CD4-positive, alpha-beta T cell (primary cell): Measurements from ENCODE around the gene CDH24. TPM values are rescaled to one million over a fixed set of nuclear protein-coding genes. Genes with fewer than 3 reads are reported as not detected.
A peak's percentile ranks its signal among the peaks of the same experiment; 100 is the strongest.

Experiments used
- ATAC-seq: fragments of 200-7000 bp; cut with Tn5 transposase; one replicate; pipeline ENCODE4 v1.10.0; 2022; ENCODE audit warnings: mild to moderate bottlenecking; ENCODE audit not compliant: poor library complexity
- CTCF ChIA-PET: fragments of 350-600 bp; sonication (Branson Sonifier 250); formaldehyde crosslinking; loops from one replicate; lab custom pipeline; 2021; ENCODE audit warnings: antibody characterized with exemption, inconsistent platforms; lab: Charles Lee
- POLR2A ChIA-PET: fragments of 350-600 bp; sonication (Branson Sonifier 250); formaldehyde crosslinking; loops from one replicate; lab custom pipeline; 2021; ENCODE audit warnings: antibody characterized with exemption, inconsistent platforms; lab: Charles Lee
- DNase-seq, 14 experiments: peaks; one replicate each; pipeline ENCODE4 v3.0.0-alpha.2; 2013 to 2020; ENCODE audit warnings: mixed read lengths in 2 of 14
- H3K27ac ChIP-seq, 2 donors: one replicate each; pipeline versions ENCODE4 v1.5.1 to v1.7.0; 2013; ENCODE audit warnings: low read length in 2 of 2, low read depth in 1 of 2, mild to moderate bottlenecking in 1 of 2
- H3K27me3 ChIP-seq, 2 experiments: 1 replicate in 1 of 2; 2 replicates in 1 of 2; pipeline versions ENCODE4 v1.6.1 to v1.7.0; 2013; ENCODE audit warnings: low read length in 2 of 2, control low read depth in 1 of 2, mild to moderate bottlenecking in 1 of 2, moderate library complexity in 1 of 2; ENCODE audit not compliant: insufficient read depth in 2 of 2, control insufficient read depth in 1 of 2
- H3K36me3 ChIP-seq: one replicate; pipeline ENCODE4 v1.6.1; 2013; ENCODE audit warnings: low read length, control low read depth; ENCODE audit not compliant: insufficient read depth
- H3K4me1 ChIP-seq: one replicate; pipeline ENCODE4 v1.6.1; 2013; ENCODE audit warnings: low read length, control low read depth; ENCODE audit not compliant: insufficient read depth
- H3K4me3 ChIP-seq: one replicate; pipeline ENCODE4 v1.5.1; 2013; ENCODE audit warnings: mild to moderate bottlenecking, low read length, moderate library complexity
- H3K9me3 ChIP-seq, 2 experiments: 1 replicate in 1 of 2; 2 replicates in 1 of 2; pipeline versions ENCODE4 v1.6.1 to v1.7.0; 2013; ENCODE audit warnings: low read length in 2 of 2, mild to moderate bottlenecking in 2 of 2, control low read depth in 1 of 2, moderate library complexity in 1 of 2; ENCODE audit not compliant: control insufficient read depth in 1 of 2, insufficient read depth in 1 of 2
- H3K27ac Mint-ChIP-seq: one replicate; pipeline ENCODE4 v1.8.0; 2020; ENCODE audit warnings: mixed read lengths
- H3K27me3 Mint-ChIP-seq: one replicate; pipeline ENCODE4 v1.8.0; 2021; ENCODE audit warnings: mixed read lengths
- H3K36me3 Mint-ChIP-seq: one replicate; pipeline ENCODE4 v1.8.0; 2021; ENCODE audit warnings: low read depth, mixed read lengths
- H3K4me1 Mint-ChIP-seq: one replicate; pipeline ENCODE4 v1.8.0; 2021; ENCODE audit warnings: low read depth, mixed read lengths
- H3K4me3 Mint-ChIP-seq: one replicate; pipeline ENCODE4 v1.8.0; 2020; ENCODE audit warnings: mild to moderate bottlenecking, mixed read lengths
- H3K9me3 Mint-ChIP-seq: one replicate; pipeline ENCODE4 v1.8.0; 2020; ENCODE audit warnings: mixed read lengths
- CTCF ChIP-seq: fragments of 200-600 bp; IDR thresholded peaks from one replicate; pipeline ENCODE4 v1.8.0; 2022; ENCODE audit warnings: antibody characterized with exemption, mild to moderate bottlenecking
- intact Hi-C, 2 experiments: fragments of 100-400 bp; cut with DNase I in 1 of 2; cut with micrococcal nuclease in 1 of 2; formaldehyde crosslinking; loops; one replicate each; pipeline versions ENCODE4 v1.15.1 to v1.9.0; 2023 to 2025; cut with DNase I, micrococcal nuclease
- total RNA-seq, 174 experiments: library from RNA in 2 of 174; stranded (reverse) in 2 of 174; gene quantifications; one replicate each; pipeline ENCODE4 v1.2.3 and lab custom pipeline; 2021 to 2026

CDH24 gene
- total RNA-seq, 2 experiments from 2014 or later, result 3.3 to 3.7 TPM

- ATAC-seq (peak; percentile 89), DNase-seq (peak; percentile 76 to 97 (median 80))
- Mint-ChIP-seq H3K27me3 (no peaks in the 10 kb centered on the region), H3K36me3 (peaks cover 33% of the 10 kb centered on the region), H3K4me3 (peak within 1 kb of the TSS; percentile 90), H3K27ac (peak within 1 kb of the TSS; percentile 92), H3K9me3 (no peaks in the 10 kb centered on the region), H3K4me1 (peaks cover 36% of the 10 kb centered on the region)
- intact Hi-C loops, result loop anchor here (1.0 to 2.0 kb wide), 5 partner anchors 14 to 28 kb away; partner anchors contain the start of genes C14orf93 (in 1 of the 2) and CDH24 (in 1 of the 2)
- ChIA-PET POLR2A (interaction anchor here (0.7 to 5.3 kb wide), 11 partner anchors 11 to 286 kb away, joined by 3 to 65 read pairs (median 6); partner anchors contain the start of genes ACIN1, AJUBA, C14orf119 and PABPN1), CTCF (interaction anchor here (0.7 to 2.5 kb wide), 6 partner anchors 23 to 148 kb away, joined by 3 to 16 read pairs (median 4); partner anchors contain the start of gene CDH24)
- Histone ChIP-seq H3K4me1 (peaks cover 16% of the 10 kb centered on the region), H3K9me3 (no peaks in the 10 kb centered on the region), H3K27ac (peak within 1 kb of the TSS; percentile 75 to 94), H3K4me3 (peak within 1 kb of the TSS; percentile 59), H3K36me3 (peaks cover 27% of the 10 kb centered on the region), H3K27me3 (no peaks in the 10 kb centered on the region)
- no peak for TF ChIP-seq CTCF
Measured at GRCh38 chr14:23034498-23035302, 22.6 kb downstream of the CDH24 start, which contains the start of gene PSMB5. PSMB5 (minus strand) TSS chr14:23034900; CDS start chr14:23034881, 19 bp downstream.

DNA sequence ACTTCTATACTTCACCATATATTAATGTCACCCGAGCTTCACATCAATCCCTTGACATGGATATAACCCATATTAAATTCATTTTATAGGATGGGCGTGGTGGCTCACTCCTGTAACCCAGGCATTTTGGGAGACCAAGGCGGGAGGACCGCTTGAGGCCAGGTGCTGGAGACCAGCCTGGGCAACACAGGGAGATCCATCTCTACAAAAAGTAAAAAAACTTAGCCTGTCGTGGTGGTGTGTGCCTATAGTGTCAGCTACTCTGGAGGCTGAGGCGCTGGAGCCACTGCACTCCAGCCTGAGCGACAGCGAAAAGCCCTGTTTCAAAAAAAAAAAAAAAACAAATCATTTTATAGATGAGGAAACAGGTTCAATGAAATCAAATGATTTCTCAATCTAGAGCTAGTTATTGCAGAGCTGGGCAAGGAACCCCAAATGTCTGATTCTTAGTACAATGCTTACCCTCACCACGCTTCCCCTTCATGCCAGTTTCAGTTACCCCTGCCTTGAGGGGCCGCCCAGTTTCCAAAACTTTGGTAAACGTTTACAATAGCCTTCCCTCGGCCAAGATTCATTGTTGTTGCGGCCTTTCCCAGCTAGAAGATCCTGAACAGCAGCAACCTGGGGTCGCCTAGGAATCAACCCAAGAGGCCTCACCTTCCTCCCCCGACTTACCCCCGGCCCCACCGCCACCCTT is 23.4 kb downstream of the CDH24 start:
- H3K4me1 ChIP-seq, result peaks cover 23% of the 10 kb centered on the region
- Mint-ChIP-seq H3K36me3 (peaks cover 36% of the 10 kb centered on the region), H3K27ac (peak overlapping the region; percentile 92), H3K4me1 (peaks cover 43% of the 10 kb centered on the region), H3K9me3 (no peaks in the 10 kb centered on the region), H3K4me3 (peak overlapping the region; percentile 90), H3K27me3 (no peaks in the 10 kb centered on the region)
- POLR2A ChIA-PET, result interaction anchor here (0.8 to 5.3 kb wide), 12 partner anchors 10 to 287 kb away, joined by 3 to 65 read pairs (median 6); partner anchors contain the start of genes ACIN1, AJUBA, C14orf119 and PABPN1
- H3K27ac ChIP-seq, result peak overlapping the region; percentile 75 to 94
- no peaks in the 10 kb centered on the region for H3K27me3 ChIP-seq
- no peak for TF ChIP-seq CTCF
- peak overlapping the region; percentile 59 for H3K4me3 ChIP-seq
- intact Hi-C loops, result loop anchor here (1.0 to 2.0 kb wide), 4 partner anchors 14 to 267 kb away; partner anchors contain the start of genes CDH24 (in 1 of the 2) and OXA1L (in 1 of the 2)
- DNase-seq, result no peak
- no peak for ATAC-seq
- H3K9me3 ChIP-seq, result no peaks in the 10 kb centered on the region
- CTCF ChIA-PET, result interaction anchor here (1.2 to 2.5 kb wide), 5 partner anchors 24 to 147 kb away, joined by 3 to 16 read pairs (median 5); partner anchors contain the start of gene CDH24
- H3K36me3 ChIP-seq, result peaks cover 30% of the 10 kb centered on the region

- peak overlapping the region in 1 of 2 donors; percentile 75 for H3K27ac ChIP-seq
- H3K27me3 Mint-ChIP-seq, result no peaks in the 10 kb centered on the region
Measured at GRCh38 chr14:23033251-23033727, 24.0 kb downstream of the CDH24 start.

More at GRCh38 chr14:23033251-23033727, 24.0 kb downstream of the CDH24 start:
- no peak for TF ChIP-seq CTCF
- no peaks in the 10 kb centered on the region for H3K27me3 ChIP-seq
- ChIA-PET POLR2A (interaction anchor here (0.8 to 5.3 kb wide), 5 partner anchors 10 to 104 kb away, joined by 3 to 65 read pairs (median 9); partner anchors contain the start of genes ACIN1, C14orf119 and PRMT5), CTCF (interaction anchor here (0.9 to 2.5 kb wide), 4 partner anchors 25 to 47 kb away, joined by 3 to 16 read pairs (median 6); partner anchors contain the start of gene CDH24)
- Mint-ChIP-seq H3K9me3 (no peaks in the 10 kb centered on the region), H3K36me3 (peaks cover 41% of the 10 kb centered on the region), H3K4me1 (peaks cover 48% of the 10 kb centered on the region), H3K4me3 (peak overlapping the region; percentile 90), H3K27ac (peak overlapping the region; percentile 92)
- H3K4me1 ChIP-seq, result peaks cover 29% of the 10 kb centered on the region
- H3K4me3 ChIP-seq, result peak overlapping the region; percentile 59
- DNase-seq, result no peak
- ATAC-seq, result no peak
- peaks cover 30% of the 10 kb centered on the region for H3K36me3 ChIP-seq
- no peaks in the 10 kb centered on the region for H3K9me3 ChIP-seq
- intact Hi-C loops, result loop anchor here in 1 of 2 experiments (2.0 kb wide), 1 partner anchor 266 kb away; the partner anchor contains the start of gene OXA1L
